Activated T-helper 1 cell treated with anti-CD3 and anti-CD28 coated beads, Interleukin-12 subunit alpha, Interleukin-12 subunit beta, Interleukin-2, Interleukin-4 antibody, amounts not matched to agents 30 ng/mL and 10 ng/mL and 1 ng/mL, durations not matched to agents 14 hours and 24 hours and 36 hours (primary cell): ENCODE results near the gene SIVA1. TPM values are rescaled to one million over a fixed set of nuclear protein-coding genes. Genes with fewer than 3 reads are reported as not detected.
A peak's percentile ranks its signal among the peaks of the same experiment; 100 is the strongest.

Source experiments
- DNase-seq: peaks from one replicate; pipeline ENCODE4 v3.0.0; 2021; ENCODE audit warnings: low spot score
- H3K27ac Mint-ChIP-seq: one replicate; pipeline ENCODE4 v1.8.0; 2021; ENCODE audit warnings: mild to moderate bottlenecking, mixed read lengths
- H3K27me3 Mint-ChIP-seq: one replicate; pipeline ENCODE4 v1.8.0; 2022; ENCODE audit warnings: mild to moderate bottlenecking, moderate library complexity, mixed read lengths; ENCODE audit not compliant: insufficient read depth
- H3K36me3 Mint-ChIP-seq: one replicate; pipeline ENCODE4 v1.8.0; 2021; ENCODE audit warnings: low read depth, mixed read lengths
- H3K4me1 Mint-ChIP-seq: one replicate; pipeline ENCODE4 v1.8.0; 2021; ENCODE audit warnings: low read depth, mixed read lengths
- H3K4me3 Mint-ChIP-seq: one replicate; pipeline ENCODE4 v1.8.0; 2021; ENCODE audit warnings: mild to moderate bottlenecking, moderate library complexity, mixed read lengths
- H3K9me3 Mint-ChIP-seq: one replicate; pipeline ENCODE4 v1.8.0; 2021; ENCODE audit warnings: mixed read lengths
- intact Hi-C: fragments of 100-400 bp; cut with micrococcal nuclease; formaldehyde crosslinking; loops from one replicate; pipeline ENCODE4 v1.15.1; 2024
- total RNA-seq: library from RNA; stranded (reverse); gene quantifications from 2 replicates; pipeline ENCODE4 v1.2.3, GENCODE V29; 2022

The SIVA1 gene
- total RNA-seq, 1 donor from 2014 or later = 111 TPM

- peak; percentile 19 for DNase-seq
- Mint-ChIP-seq H3K4me1 (peaks cover 26% of the 10 kb centered on the region), H3K27me3 (peaks cover 8% of the 10 kb centered on the region), H3K4me3 (peak overlapping the region; percentile 89), H3K36me3 (peaks cover 8% of the 10 kb centered on the region), H3K9me3 (no peaks in the 10 kb centered on the region), H3K27ac (peak overlapping the region; percentile 83)
- intact Hi-C loops = loop anchor here (10.0 kb wide), 1 partner anchor 521 kb away; the partner anchor contains the start of gene PACS2
These were observed 41.2 kb downstream of the SIVA1 start for GRCh38 chr14:104794099-104794498.

DNA sequence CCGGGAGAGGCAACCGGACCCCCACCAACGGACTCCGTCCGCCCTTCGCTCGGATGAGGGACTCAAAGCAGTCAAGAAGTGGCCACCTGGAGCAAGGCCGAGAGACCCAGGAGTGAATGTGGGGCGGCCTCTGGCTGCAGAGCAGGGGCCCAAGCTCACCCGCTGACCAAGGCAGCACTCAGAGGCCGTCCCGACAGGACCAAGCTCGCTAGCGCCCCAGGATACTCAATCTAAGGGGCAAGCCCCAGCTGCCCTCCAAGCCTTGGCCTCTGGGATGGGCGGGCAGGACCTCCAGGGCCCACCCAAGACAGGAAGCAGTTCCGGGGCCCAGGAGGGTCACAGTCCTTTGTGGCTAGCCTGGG lies 41.7 kb downstream of the SIVA1 start:
- Mint-ChIP-seq H3K4me3 (peak overlapping the region; percentile 89), H3K27me3 (peaks cover 10% of the 10 kb centered on the region), H3K9me3 (no peaks in the 10 kb centered on the region), H3K27ac (peak overlapping the region; percentile 83), H3K4me1 (peaks cover 30% of the 10 kb centered on the region), H3K36me3 (peaks cover 8% of the 10 kb centered on the region)
- no peak for DNase-seq
- intact Hi-C loops = loop anchor here (10.0 kb wide), 1 partner anchor 520 kb away; the partner anchor contains the start of gene PACS2

DNA sequence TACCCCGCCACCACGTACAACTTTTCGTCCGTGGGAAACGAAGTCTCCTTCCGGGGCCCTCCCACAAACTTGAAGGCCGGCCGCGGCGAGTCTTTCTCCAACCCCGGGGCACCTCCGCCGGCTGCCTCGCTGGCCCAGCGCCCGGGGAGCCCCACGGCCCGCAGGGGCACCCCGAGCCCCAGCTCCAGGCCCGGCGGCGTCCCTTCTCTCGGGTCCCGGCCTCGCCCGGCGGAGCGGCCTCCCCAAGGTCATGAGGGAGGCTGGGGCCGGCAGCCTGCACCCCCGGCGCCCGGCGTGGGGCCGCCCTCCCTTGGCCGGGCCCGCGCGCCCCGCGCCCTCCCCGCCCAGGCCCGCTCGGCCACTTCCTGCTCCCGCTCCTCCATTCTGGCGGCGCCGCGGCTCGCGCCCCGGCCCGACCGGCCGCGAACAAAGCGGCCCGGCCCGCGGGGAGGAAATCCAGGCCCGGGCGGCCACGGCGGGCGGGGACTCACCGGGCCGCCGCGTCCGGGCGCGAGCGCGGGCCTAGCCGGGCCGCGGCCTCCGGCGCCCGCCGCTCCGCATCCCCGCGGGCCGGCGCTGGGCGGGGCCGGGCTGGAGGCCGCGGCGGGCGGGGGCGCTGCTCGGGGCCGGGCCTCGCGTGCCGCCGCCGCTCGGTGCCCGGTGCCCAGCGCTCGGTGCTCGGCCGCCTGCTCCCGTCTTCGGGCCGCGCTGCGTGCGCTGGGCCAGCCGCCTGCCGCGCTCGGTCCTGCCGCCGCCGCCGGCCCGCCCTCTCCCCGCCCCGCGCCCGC lies 42.2 kb downstream of the SIVA1 start, which contains the start of gene AKT1:
AKT1 (minus strand) TSS at position 756 of the 788 bp plus-strand sequence. CDS start 3,105 bp downstream, outside the sequence.
- H3K27ac Mint-ChIP-seq = peak within 1 kb of the TSS; percentile 83
- peaks cover 10% of the 10 kb centered on the region for H3K27me3 Mint-ChIP-seq
- peaks cover 30% of the 10 kb centered on the region for H3K4me1 Mint-ChIP-seq
- H3K36me3 Mint-ChIP-seq = peaks cover 8% of the 10 kb centered on the region
- no peaks in the 10 kb centered on the region for H3K9me3 Mint-ChIP-seq
- intact Hi-C loops = loop anchor here (10.0 kb wide), 1 partner anchor 520 kb away; the partner anchor contains the start of gene PACS2
- peak within 1 kb of the TSS; percentile 89 for H3K4me3 Mint-ChIP-seq
- peak; percentile 26 for DNase-seq

- peak overlapping the region; percentile 75 for H3K4me3 Mint-ChIP-seq
- peak overlapping the region; percentile 58 for H3K27ac Mint-ChIP-seq
- intact Hi-C loops = loop anchor here (10.0 kb wide), 1 partner anchor 519 kb away; the partner anchor contains the start of gene PACS2
- H3K36me3 Mint-ChIP-seq = peaks cover 8% of the 10 kb centered on the region
- H3K4me1 Mint-ChIP-seq = peaks cover 30% of the 10 kb centered on the region
- H3K27me3 Mint-ChIP-seq = peaks cover 10% of the 10 kb centered on the region
- DNase-seq = peak; percentile 40
- H3K9me3 Mint-ChIP-seq = no peaks in the 10 kb centered on the region
These were observed 43.1 kb downstream of the SIVA1 start for GRCh38 chr14:104795781-104796686.

DNA sequence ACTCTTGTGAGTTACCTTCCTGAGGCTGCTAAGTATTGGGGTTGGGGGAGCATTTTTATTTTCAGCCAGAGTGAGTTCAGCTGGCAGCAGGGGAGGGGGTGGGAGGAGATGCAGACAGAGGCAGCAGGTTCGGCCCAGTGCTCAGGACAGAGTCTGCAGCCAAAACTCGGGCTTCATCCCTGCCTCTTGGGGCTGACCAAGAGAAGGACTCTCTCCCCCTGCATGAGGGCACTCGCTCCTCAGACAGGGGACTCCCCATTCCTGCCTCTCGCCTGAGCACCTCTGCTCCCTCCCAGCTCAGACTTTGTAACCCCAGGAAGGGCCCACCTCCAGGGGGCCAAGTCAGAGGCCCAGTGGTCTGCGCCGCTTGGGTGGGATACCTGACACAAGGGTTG lies 43.7 kb downstream of the SIVA1 start:
- H3K4me1 Mint-ChIP-seq = peaks cover 30% of the 10 kb centered on the region

DNA sequence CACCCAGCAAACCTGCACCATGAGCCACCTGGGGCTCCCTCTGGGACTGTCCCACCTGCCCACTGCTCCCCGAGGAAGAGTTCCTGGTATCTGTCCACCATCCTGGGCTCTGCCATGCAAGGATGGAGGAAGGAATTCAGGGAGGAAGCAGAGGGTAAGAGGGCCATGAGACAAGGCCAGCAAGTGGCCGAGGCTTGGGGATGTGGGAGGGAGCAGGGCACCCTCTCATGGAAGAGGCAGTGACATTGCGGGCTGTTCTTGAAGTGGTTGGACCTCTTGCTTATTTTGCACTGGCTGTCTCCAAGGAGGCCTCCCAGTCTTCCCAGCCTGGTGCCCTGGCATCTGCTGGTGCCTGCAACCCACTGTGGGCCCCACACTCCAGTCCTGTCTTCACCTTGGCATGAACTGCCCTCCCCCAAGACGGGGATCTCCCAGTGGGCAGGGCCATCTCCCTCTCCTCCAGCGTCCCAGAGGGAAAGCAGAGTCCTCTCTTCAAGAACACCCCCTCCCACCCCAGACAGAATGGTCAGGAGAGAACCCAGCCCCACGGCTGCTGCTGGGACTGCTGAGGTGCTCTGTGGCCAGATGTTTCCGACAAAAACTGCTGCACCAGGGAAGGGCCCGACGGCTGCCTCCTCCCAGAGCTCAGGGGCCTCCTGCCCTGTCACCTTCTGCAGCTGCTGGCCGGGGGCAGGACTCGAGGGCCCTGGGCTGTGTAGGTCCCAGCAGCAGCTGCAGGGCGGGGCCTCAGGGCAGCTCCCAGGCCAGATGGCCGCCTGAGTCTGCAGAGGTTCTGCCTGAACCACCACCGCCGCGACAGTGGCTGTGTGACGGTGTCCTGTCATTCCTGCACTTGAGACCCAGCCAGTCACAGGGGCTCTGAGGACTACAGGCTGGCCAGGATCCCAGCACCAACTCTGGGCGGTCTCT lies 44.4 kb downstream of the SIVA1 start:
- Mint-ChIP-seq H3K27me3 (peaks cover 10% of the 10 kb centered on the region), H3K9me3 (no peaks in the 10 kb centered on the region), H3K27ac (peak overlapping the region; percentile 23), H3K4me1 (peaks cover 30% of the 10 kb centered on the region), H3K4me3 (peak overlapping the region; percentile 75), H3K36me3 (peaks cover 5% of the 10 kb centered on the region)
- no peak for DNase-seq
- intact Hi-C loops = loop anchor here (10.0 kb wide), 1 partner anchor 517 kb away; the partner anchor contains the start of gene PACS2

More for the DNA sequence above, 43.7 kb downstream of the SIVA1 start:
- intact Hi-C loops = loop anchor here (10.0 kb wide), 1 partner anchor 518 kb away; the partner anchor contains the start of gene PACS2
- DNase-seq = no peak
- H3K27ac Mint-ChIP-seq = peak overlapping the region; percentile 58
- H3K36me3 Mint-ChIP-seq = peaks cover 5% of the 10 kb centered on the region
- H3K9me3 Mint-ChIP-seq = no peaks in the 10 kb centered on the region
- H3K4me3 Mint-ChIP-seq = peak overlapping the region; percentile 75
- peaks cover 10% of the 10 kb centered on the region for H3K27me3 Mint-ChIP-seq

DNA sequence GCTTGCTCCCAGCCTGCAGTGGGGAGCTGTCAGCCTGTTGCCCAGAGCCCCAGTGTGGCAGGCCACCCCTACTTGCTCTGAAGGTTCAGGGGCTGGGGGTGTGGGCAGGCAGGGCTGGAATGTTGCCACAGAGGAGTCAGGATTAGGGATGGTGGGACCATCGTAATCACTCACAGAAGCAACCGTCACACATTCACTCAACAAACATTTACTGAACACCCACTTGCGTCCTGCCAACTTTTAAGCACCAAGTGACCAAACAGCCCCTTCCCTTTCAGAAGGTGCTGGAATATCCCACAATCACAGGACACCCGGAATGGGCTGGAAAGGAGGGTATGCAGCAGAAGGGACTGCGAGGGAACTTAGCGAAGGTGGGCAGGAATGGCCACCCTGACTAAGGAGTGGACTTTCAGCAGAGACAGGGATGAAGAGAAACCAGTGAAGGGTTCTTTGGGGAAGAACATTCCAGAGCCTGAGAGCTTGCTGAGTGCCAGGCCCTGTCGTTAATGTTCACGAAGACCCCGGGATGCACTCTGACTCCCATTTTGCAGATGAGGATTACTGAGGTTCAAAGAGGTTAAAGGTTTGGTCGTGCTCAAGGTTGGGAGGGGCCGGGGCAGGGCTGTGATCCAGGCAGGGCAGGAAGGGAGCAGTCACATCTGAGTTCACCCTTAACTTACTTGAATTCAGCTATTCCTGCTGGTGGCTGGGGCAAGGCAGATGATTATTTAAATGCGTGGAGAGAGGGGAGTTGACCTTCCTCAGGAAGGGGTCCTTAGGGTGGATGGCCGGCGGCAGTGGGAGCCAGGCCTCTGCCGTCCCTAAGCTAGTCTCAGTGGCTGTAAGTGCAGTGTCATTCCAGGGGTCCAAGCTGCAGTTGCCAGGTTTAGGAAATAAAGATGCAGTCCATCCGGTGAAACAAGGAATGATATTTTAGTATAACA lies 45.6 kb downstream of the SIVA1 start:
- intact Hi-C loops = loop anchor here (10.0 kb wide), 1 partner anchor 516 kb away; the partner anchor contains the start of gene PACS2
- H3K4me3 Mint-ChIP-seq = peak overlapping the region; percentile 61
- peaks cover 27% of the 10 kb centered on the region for H3K4me1 Mint-ChIP-seq
- H3K36me3 Mint-ChIP-seq = peaks cover 3% of the 10 kb centered on the region
- DNase-seq = no peak
- H3K9me3 Mint-ChIP-seq = no peaks in the 10 kb centered on the region
- peaks cover 10% of the 10 kb centered on the region for H3K27me3 Mint-ChIP-seq
- peak overlapping the region; percentile 66 for H3K27ac Mint-ChIP-seq

DNA sequence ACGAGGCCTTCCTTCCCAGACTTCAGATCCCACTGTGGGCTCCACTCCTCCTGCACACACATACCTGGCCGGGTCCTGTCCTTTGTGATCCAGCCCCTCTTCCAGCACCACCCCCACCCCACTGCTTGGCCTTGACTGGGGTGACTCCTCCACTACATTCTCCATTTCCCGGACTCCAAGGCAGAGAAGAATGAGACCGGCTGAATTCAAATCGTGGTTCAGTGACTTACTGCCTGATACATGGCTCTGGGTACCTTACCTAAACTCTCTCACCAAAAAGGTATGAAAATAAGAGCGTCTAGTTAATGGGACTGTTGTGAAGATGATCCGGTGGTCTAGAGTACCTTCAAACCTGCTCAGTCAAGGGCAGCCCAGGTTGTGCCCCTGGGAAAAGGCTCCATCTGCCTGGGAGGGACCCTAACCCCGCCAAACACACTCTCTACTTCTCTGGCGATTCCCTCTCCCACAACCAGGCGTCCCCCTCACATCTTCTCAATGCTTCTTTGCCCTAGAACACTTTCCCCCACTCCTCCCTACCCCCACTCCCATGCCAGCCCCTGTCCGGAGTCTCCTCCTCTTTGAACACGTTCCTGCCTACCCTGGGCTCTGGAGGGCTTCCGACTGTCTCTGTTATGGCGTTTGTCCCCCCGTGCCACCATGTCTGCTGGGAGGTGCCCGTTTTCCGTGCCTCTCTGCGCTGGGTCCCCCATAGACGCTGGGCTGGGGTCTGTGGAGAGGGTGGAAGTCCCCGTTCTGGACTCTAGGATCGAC lies 46.5 kb downstream of the SIVA1 start:
- intact Hi-C loops = loop anchor here (1.0 to 10.0 kb wide), 4 partner anchors 27 to 515 kb away; partner anchors contain the start of gene PACS2
- DNase-seq = no peak
- Mint-ChIP-seq H3K27me3 (peaks cover 10% of the 10 kb centered on the region), H3K36me3 (peaks cover 2% of the 10 kb centered on the region), H3K9me3 (no peaks in the 10 kb centered on the region), H3K27ac (peak overlapping the region; percentile 66), H3K4me3 (peak overlapping the region; percentile 61), H3K4me1 (peaks cover 19% of the 10 kb centered on the region)

DNA sequence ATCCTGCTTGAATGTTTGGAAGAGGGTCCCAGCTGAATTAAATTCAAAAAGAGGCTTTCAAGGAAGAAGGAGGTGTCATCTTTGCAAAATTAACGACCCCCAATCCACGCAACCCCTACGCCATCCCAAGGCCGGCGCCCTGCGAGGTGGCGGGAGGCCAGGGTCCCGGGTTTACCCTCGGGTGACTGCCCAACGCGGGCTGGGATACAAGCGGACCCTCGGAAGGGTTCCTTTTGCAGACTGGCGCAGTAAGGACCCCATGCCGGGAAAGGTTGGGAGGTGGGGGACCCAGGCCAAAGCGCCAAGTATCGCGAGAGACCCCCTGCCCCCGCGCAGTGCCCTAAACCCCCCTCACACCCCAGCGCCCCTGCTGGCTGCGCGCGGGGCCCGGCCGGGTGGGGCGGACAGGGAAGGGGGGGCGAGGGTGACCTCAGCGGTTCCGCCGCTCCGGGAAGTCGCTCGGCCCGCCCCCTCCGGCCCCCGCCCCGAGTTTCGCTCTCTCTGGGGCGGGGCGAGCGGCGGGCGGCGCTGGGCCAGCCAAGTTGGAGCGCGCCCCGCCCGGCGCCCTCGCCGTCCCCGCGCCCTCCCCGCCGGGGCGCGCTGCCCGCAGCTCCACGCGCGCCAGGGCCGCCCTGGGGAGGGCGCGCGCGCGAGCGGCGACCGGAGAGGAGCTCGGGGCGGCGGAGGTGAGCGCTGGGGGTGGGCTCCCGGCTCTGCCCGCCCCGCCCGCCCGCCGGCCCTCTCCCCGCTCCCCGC lies 47.2 kb downstream of the SIVA1 start:
- Mint-ChIP-seq H3K27me3 (peaks cover 10% of the 10 kb centered on the region), H3K4me3 (peak overlapping the region; percentile 61), H3K9me3 (no peaks in the 10 kb centered on the region), H3K4me1 (peaks cover 16% of the 10 kb centered on the region), H3K27ac (peak overlapping the region; percentile 66), H3K36me3 (no peaks in the 10 kb centered on the region)
- intact Hi-C loops = loop anchor here (1.0 kb wide), 3 partner anchors 26 to 48 kb away; no protein-coding TSS in a partner anchor
- DNase-seq = peak; percentile 77
